ENCODE measurements around the gene GKAP1. TPM values are rescaled to one million over a fixed set of nuclear protein-coding genes. Genes with fewer than 3 reads are reported as not detected.

GKAP1 gene
- total and polyA plus RNA-seq, 7 donors: 3.2 to 23.9 (median 18.5) TPM

DNA sequence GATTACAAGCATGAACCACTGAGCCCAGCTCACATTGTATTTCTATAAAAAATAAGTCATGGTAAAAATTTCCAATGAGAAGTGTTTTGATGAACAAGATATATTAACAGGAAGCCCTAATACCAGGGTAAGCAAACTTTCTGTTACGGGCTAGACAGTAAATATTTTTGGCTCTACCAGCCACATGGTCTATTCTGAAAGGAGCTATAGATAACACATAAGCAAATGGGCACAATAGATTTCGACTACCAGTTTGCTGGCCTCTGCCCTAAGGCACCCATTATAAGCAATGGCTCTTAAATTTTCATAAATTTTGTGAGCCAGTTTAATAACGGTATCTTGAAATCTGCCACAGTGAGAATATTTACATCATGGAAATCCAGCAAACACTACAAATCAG lies 118.0 kb downstream of the GKAP1 start:
- peaks cover 0 to 75% (median 41%) of the 10 kb centered on the region in 4 donors for H3K4me1 ChIP-seq

DNA sequence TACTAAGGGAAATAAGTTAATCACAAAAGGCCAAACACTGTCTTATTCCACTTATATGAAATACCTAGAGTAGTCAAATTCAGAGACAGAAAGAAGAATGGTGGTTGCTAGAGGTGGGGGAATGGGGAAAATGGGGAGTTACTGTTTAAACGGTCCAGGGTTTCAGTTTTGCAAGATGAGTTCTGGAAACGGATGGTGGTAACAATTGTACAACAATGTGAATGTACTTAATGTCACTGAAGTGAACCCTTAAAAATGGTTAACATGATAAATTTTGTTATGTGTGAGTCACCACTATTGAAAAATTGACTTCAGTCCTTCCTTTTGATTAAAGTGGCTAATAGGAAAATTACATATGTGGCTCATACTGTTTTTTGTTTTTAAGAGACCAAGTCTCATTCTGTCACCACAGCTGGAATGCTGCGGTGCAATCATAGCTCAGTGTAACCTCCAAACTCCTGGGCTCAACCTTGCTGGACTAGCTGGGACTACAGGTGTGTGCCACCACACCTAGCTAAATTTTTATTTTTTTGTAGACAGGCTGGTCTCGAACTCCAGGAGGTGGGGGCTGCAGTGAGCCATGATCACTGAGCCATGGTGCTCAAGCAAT lies 118.5 kb downstream of the GKAP1 start:
- intact Hi-C loops (cut with DNase I): no loop called here
- no peak for TF ChIP-seq EP300 (IDR thresholded peaks at IDR 0.05)
- TF ChIP-seq, protein P1, sequence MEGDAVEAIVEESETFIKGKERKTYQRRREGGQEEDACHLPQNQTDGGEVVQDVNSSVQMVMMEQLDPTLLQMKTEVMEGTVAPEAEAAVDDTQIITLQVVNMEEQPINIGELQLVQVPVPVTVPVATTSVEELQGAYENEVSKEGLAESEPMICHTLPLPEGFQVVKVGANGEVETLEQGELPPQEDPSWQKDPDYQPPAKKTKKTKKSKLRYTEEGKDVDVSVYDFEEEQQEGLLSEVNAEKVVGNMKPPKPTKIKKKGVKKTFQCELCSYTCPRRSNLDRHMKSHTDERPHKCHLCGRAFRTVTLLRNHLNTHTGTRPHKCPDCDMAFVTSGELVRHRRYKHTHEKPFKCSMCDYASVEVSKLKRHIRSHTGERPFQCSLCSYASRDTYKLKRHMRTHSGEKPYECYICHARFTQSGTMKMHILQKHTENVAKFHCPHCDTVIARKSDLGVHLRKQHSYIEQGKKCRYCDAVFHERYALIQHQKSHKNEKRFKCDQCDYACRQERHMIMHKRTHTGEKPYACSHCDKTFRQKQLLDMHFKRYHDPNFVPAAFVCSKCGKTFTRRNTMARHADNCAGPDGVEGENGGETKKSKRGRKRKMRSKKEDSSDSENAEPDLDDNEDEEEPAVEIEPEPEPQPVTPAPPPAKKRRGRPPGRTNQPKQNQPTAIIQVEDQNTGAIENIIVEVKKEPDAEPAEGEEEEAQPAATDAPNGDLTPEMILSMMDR (IDR thresholded peaks at IDR 0.05): no peak
- TF ChIP-seq POLR2A (IDR thresholded peaks at IDR 0.05): no peak
- no peak for TF ChIP-seq POLR2AphosphoS5 (IDR thresholded peaks at IDR 0.05)
- no peaks in the 10 kb centered on the region for H3K9me3 ChIP-seq
- WGBS, 2 donors: 70 to 78% methylated on average over 4 of the region's 4 CpGs
- H3K4me3 ChIP-seq: no peak overlapping the region
- H3K27ac ChIP-seq: no peak overlapping the region
- H3K27me3 ChIP-seq: no peaks in the 10 kb centered on the region
- H3K4me1 ChIP-seq: peaks cover 0 to 81% (median 42%) of the 10 kb centered on the region in 4 donors
- H3K36me3 ChIP-seq: no peaks in the 10 kb centered on the region
- DNase-seq: no peak

More for the DNA sequence above, 118.0 kb downstream of the GKAP1 start:
- Histone ChIP-seq H3K4me3 (no peak overlapping the region), H3K27me3 (no peaks in the 10 kb centered on the region), H3K9me3 (no peaks in the 10 kb centered on the region), H3K27ac (no peak overlapping the region), H3K36me3 (no peaks in the 10 kb centered on the region)
- TF ChIP-seq POLR2A (IDR thresholded peaks at IDR 0.05) (no peak), POLR2AphosphoS5 (IDR thresholded peaks at IDR 0.05) (no peak), EP300 (IDR thresholded peaks at IDR 0.05) (no peak)
- TF ChIP-seq, protein P1 (IDR thresholded peaks at IDR 0.05): no peak
- DNase-seq: no peak
- WGBS, 2 donors: 81 to 85% methylated on average over 3 of the region's 3 CpGs
- intact Hi-C loops (cut with DNase I): loop anchor here (10.0 kb wide), 1 partner anchor 225 kb away; the partner anchor contains the start of gene KIF27

DNA sequence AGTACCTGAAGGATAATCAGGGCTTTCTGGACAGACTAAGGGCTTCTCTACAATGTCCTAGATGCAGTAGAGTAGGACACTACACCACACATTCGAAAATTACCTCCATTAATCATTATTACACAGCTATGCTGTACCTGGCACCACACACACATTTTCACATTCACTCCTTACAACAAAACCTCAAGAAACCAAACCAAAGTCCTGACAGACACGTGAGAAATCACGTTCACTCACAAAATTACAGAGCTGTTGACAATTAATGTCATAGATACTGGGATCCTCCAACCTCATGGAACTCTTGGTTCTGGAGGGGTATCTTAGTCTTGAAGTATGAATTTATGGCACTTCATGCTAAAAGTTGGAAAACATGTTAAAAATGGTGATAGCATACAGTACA lies 126.1 kb downstream of the GKAP1 start:
- TF ChIP-seq POLR2AphosphoS5 (IDR thresholded peaks at IDR 0.05) (no peak), POLR2A (IDR thresholded peaks at IDR 0.05) (no peak), EP300 (IDR thresholded peaks at IDR 0.05) (no peak)
- TF ChIP-seq, protein P1 (IDR thresholded peaks at IDR 0.05): no peak
- Histone ChIP-seq H3K36me3 (no peaks in the 10 kb centered on the region), H3K4me1 (peaks cover 0 to 61% (median 42%) of the 10 kb centered on the region in 4 donors), H3K27me3 (no peaks in the 10 kb centered on the region), H3K27ac (no peak overlapping the region), H3K4me3 (no peak overlapping the region), H3K9me3 (no peaks in the 10 kb centered on the region)
- WGBS, 2 donors: 89 to 91% methylated on average over 3 of the region's 3 CpGs
- intact Hi-C loops (cut with DNase I): no loop called here
- DNase-seq: no peak

Other genes starting within 250 kb of the GKAP1 start
- 10 to 100 TPM in 1 of 4 donors, 1 to 10 TPM in 3; 3.3 to 11.8 (median 5.9) TPM for gene IDNK, start 194.6 kb downstream of the GKAP1 start, total RNA-seq
- 10 to 100 TPM in 2 of 3 donors, 1 to 10 TPM in 1; 9.4 to 22.2 (median 19.2) TPM for gene IDNK, start 194.6 kb downstream of the GKAP1 start, polyA plus RNA-seq
- gene UBQLN1, start 109.8 kb downstream of the GKAP1 start, total RNA-seq: 100 to 1,000 TPM in 3 of 4 donors, 10 to 100 TPM in 1; 96.1 to 113 (median 105) TPM
- gene UBQLN1, start 109.8 kb downstream of the GKAP1 start, polyA plus RNA-seq: 10 to 100 TPM; 33.0 to 46.5 (median 40.2) TPM
- 1 to 10 TPM; 3.2 to 7.8 (median 5.2) TPM for gene KIF27, start 103.7 kb upstream of the GKAP1 start, total RNA-seq
- gene KIF27, start 103.7 kb upstream of the GKAP1 start, polyA plus RNA-seq: 1 to 10 TPM in 1 of 3 donors, under 1 TPM in 1, not detected in 1; 0.23 to 1.7 TPM
- gene HNRNPK, start 162.4 kb upstream of the GKAP1 start, total RNA-seq: 100 to 1,000 TPM; 285 to 448 (median 395) TPM
- 100 to 1,000 TPM; 237 to 364 (median 261) TPM for gene HNRNPK, start 162.4 kb upstream of the GKAP1 start, polyA plus RNA-seq
- 1 to 10 TPM; 1.4 to 3.9 (median 3.0) TPM for gene RMI1, start 163.0 kb upstream of the GKAP1 start, total RNA-seq
- 1 to 10 TPM; 5.7 to 9.0 (median 6.6) TPM for gene RMI1, start 163.0 kb upstream of the GKAP1 start, polyA plus RNA-seq

Data from sigmoid colon (tissue), 7 donors.